ENCODE results near the gene ASPA.
"Not testable (repeated sequence)": the region's sequence is repeated elsewhere in the genome, so short reads cannot be mapped to it uniquely, and the experiment has no call there.

Gene ASPA

DNA sequence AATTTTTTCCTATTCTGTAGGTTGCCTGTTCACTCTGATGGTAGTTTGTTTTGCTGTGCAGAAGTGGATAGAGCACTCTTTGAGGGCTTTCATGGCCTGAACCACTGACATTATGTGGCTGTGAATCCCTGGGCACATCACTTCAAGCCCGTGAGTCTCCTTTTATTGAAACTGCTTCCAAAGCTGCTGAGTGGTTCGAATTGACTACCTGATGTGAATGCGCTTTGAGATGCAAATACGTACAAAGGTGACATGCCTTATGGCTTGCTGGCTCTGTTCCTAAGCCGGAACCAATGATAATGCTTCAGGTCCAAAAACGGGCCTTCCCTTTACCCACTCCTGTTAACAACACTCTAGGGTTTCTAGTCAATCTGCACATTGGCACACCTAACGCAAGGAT is 34.3 kb downstream of the ASPA start:
- no peak for DNase-seq

DNA sequence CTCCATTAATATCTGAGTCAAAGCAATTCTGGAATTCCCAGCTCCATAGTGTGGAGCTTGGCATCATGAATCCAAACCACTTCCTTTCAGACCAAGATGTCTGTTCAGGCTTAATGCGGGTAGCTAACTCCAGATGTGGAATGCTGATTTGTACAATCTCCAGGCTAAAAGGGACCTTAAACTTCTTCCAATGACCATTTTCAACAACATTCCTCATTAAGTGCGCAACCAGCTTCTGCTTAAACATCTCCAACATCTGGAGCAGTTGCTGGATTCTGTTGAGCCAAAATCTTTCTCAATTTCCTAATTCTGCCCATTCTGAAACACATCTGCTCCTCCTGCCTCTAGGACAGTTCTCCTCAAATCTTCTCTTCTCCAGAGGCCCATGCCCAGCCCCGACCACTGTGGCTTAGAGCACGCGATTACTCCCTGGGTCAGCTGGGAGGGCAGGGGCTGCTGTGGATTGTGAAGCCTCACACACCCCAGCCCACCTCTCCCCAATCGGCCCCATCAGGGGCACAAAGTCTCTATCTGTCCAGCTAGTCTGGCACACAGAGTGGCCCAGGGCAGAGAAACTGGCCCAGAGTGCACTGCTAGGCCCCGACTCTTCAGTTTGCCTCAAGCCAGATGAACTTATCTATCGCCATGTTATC is 36.2 kb downstream of the ASPA start:
- DNase-seq, result no peak

GRCh38 chr17:3512505-3513171 is 36.8 kb downstream of the ASPA start:
- no peak for DNase-seq

DNA sequence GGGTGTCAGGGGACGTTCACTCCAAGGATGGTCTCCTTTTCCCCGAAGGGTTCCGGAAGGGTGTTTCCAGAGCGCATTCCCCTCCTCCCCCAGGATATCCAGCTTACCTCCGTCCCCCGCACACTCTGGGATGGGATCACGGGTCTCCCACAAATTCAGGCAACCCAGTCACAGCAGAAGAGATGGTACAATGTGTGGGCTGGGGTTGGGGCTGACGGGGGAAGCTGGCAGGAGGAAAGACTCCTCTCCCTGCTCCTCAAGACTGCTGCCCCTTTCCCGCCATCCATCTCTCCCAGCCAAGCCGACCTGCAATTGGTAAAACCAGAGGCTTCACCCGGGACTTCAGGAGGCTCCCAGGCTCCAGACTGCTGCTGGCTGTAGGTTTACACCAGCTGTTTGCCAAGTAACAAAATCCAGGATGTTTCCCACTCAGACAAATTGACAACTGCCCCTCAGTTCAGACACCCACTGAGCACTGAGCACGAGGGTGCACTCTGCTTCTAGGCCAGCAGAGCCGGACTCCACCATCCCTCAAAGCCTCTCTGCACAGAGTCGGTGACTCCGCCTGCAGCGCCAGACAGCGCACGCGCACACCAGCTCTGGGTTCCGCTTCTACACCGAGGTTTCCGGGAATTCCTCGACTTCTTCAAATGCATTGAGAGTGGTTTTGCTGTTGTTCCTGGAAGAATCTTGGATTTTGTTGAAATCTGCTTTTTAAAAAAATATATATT is 37.7 kb downstream of the ASPA start:
- no peak for DNase-seq

DNA sequence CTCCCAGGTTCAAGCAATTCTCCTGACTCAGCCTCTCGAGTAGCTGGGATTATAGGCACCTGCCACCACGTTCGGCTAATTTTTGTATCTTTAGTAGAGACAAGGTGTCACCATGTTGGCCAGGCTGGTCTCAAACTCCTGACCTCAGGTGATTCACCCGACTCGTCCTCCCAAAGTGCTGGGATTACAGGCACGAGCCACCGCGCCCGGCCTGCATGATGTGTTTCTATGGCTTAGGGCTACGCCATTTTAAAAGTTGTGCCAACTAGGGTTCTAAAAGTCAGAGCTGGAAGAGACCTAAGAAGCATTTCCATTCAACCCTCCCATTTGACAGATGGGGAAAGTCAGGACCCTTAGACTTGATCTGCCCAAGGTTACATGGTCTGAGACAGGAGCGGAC is 38.4 kb downstream of the ASPA start:
- not testable (repeated sequence) for DNase-seq

GRCh38 chr17:3514873-3515272 is 39.1 kb downstream of the ASPA start:
- no peak for DNase-seq

DNA sequence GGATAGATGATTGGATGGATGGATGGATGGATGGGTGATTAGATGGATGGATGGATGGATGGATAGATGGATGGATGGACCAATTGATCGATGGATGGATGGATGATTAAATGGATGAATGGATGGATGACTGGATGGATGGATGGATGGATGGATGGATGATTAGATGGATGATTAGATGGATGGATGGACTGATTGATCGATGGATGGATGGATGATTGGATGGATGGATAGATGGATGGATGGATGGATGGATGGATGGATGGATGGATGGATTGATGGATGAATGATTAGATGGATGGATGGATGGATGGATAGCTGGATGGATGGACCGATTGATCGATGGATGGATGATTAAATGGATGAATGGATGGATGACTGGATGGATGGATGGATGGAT is 43.7 kb downstream of the ASPA start:
- DNase-seq, result not testable (repeated sequence)

- DNase-seq, result no peak
These were observed 48.2 kb downstream of the ASPA start for GRCh38 chr17:3524024-3524423.

- DNase-seq, result no peak
These were observed 50.7 kb downstream of the ASPA start for GRCh38 chr17:3526491-3526890.

GRCh38 chr17:3526971-3527370 is 51.2 kb downstream of the ASPA start:
- DNase-seq, result no peak

DNA sequence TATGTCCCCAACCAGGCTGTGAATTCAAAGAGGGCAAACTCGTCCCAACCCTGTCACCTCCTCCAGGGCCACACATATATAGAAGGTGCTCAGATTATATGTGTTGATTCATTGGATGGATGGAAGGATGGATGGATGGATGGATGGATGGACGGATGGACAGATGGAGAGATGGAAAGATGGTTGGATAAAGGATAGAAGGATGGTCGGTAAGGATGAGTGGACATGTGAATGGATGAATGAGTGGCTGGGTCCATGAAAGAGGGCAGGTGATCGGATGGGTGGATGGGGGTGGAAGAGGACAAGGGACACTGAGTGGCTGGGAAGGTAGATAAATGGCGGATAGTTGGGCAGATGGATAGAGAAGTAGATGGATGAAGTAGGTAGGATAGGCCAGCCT is 51.7 kb downstream of the ASPA start:
- DNase-seq, result no peak

DNA sequence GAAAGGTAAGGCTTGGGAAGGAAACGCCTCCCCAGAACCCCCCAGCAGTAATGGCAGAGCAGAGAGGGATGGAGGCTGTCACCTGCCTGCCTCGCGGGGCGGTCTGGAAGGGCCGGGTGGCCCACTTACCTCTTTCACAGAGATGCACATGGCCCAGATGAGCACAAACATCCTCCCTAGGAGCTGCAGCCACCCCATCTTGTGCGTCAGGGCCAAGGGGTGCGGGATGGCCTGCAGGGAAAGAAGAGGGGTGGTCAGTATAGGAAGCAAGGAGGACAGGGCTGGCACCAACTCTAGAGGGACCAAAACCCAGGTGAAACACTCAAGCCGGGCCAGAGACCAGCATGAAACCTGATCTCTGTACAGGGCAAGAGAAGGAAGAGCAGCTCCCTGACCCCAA is 52.1 kb downstream of the ASPA start:
- DNase-seq, result no peak

- DNase-seq, result no peak
These were observed 52.6 kb downstream of the ASPA start for GRCh38 chr17:3528403-3528851.

DNA sequence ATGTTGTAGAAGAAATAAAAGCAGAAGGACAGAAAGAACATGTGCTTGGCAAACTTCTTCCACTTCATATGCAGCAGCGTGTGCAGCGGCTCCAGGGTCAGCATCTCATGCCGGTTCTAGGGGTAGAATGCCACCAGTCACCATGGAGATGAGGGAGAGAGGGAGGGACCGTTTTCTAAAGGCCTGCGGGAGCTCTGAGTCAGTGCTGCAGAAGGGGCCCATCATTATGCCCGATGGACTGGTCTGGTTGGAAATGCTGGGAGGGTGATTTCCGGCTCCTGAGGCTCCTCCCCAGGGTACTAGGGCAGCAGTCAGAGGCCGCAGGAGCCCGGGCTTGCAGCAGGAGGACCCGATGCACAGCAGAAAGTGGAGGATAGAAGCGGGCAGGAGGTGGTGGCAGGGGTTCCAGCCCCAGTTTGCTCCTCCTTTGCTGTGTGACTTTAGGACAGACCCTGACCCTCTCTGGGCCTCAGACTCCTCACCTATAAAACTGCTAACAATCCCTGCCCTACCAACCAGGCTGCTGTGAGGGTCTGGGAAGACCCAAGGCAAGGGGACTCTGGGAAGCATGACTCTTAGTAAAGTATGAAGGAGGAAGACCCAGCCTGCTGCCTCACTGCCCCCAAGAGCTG is 53.2 kb downstream of the ASPA start:
- DNase-seq, result no peak

DNA sequence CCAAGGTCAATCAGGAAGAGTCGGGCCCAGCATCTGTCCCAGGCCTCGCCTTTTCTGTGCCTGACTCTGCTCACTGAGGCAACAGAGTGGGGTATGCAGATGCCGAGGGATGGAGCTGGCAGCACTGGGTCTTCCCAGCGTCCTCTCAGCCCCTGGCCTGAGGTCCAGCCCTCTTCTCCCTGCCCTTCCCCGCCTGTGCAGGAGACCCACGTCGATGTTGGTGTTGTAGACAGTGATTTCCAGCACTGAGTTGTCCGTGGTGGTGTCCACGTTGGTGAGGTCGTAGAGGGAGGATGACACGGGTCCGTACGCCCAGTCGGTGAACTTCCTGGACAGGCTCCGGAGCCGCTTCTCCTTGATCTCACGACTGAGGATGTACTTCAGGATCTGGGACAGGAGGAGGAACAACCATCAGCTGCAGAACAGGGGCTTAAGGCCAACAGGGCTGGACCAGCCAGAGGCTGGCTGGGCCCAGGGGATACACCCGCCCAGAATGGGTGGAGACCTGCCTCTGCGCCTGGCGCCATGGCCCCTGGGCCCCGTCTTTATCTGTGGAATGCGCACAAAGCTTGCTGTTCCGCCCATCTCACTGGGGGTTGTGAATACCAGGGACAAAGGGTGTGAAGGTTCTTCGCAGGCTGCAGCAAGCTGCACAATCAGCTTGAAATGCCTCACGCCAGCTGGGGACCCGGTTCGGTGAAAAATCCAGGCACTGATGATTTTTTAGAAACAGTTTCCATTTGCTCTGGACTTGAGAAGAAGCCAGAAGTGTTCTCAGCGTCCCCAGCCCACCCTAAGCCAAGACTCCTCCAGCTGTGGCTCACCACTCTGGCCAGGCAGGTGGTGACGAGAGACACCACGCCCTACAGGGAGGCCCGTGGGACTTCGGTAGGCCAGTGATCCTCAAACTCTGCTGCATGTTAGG is 54.3 kb downstream of the ASPA start:
- no peak for DNase-seq

- no peak for DNase-seq
These were observed 55.7 kb downstream of the ASPA start for GRCh38 chr17:3531266-3532101.

DNA sequence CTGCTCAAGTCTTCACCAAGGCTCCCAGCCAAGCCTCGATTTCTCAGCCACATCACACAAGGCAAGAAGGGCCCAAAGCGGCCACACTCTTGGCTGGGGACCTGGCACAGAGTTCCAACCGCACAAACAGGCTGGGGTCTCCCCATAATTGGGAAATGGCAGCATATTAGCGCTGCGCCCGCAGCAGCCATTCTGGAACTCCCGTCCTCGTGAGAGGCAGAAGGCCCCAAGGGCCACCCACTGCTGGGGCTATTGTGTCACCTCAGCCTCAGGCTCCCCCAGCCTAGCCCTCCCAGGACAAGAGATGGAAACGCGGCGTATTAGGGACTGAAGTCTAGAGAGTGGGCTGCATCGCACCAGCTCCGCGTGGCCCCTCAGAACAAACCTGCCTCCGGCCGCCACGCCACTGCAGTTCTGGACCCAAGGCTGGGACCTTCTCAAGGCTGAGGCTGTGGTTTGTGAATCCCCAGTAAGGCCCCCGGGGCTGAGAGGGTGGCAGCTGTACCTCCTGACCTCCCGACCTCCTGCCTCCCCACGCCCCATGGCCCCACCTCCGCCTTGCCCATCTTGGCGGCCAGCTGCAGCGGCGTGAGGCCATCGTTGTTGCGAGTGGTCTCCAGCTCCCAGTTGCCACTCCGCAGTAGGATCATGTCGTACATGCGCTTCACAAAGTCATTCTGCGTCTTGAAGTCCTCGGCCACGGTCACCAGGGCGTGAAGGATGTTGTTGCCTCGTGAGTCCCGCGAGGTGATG is 56.5 kb downstream of the ASPA start:
- DNase-seq, result no peak

- no peak for DNase-seq
These were observed 57.0 kb downstream of the ASPA start for GRCh38 chr17:3532859-3533142.

GRCh38 chr17:3533752-3534151 is 58.0 kb downstream of the ASPA start:
- no peak for DNase-seq

- DNase-seq, result no peak
These were observed 59.1 kb downstream of the ASPA start for GRCh38 chr17:3534881-3535252.
